Middle frontal gyrus (tissue), 1 donor: ENCODE data around the gene LRRC56.

ENCODE experiments used
- DNase-seq: peaks from one replicate; pipeline ENCODE4 v3.0.0-alpha.2; 2015; ENCODE audit warnings: low spot score; ENCODE audit errors: extremely low spot score

The LRRC56 gene

GRCh38 chr11:596374-596773 is 59.0 kb downstream of the LRRC56 start:
- DNase-seq: no peak

DNA sequence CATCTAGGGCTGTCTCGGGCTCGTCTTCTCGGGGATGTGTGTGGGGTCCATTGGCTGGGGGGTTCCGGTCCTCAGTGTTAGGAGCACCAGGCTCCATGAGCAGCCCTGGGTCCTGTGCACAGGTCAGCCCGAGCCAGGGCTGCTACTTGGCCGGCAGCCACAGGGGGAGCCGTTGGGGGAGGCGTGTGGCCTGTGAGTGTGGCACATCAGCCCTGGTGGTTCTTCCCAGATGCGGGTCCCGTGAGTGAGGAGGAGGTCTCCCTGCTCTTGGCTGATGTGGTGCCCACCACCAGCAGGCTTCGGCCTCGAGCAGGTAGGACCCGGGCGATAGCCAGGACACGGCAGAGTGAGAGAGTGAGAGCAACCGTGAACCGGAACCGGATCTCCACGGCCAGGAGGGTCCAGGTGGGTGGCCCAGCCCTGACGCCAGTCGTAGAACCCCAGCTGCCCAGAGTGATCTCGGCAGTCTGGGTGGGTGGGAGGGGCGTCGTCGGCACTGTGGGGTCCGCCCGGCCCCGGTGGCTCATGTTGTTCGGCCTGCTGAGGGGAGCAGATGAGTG is 59.9 kb downstream of the LRRC56 start:
- DNase-seq: no peak

DNA sequence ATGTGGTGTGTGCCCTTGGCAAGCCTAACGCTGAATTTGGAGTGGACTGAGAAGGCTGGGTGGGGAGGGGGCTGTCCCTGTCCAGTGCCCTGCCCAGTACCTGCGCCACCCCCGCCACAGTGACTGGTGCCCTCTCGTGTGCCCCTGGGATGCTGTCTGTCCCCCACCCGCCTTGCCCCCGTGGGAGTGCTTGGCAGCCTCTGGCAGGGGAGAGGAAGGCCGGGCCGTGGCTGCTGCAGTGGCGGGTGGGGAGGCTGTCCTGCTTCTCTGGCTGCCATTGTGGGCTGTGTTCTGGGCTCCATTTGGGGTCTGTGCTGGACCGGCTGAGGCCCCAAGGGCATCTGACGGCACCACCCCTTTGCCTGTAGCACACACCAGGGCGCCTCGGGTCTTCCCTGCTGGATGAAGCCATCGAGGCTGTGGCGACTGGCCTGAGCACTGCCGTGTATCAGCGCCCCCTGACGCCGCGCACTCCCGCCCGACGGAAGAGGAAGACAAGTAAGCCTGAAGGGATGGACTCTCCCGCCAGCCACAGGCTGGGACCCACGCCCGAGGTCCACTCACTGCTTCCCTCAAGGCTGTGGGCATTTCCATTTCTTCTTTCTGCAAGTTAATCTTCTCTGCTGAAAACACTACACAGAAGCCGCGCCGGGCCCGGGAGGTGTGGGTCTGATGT is 60.8 kb downstream of the LRRC56 start:
- DNase-seq: no peak

GRCh38 chr11:601573-602245 is 64.4 kb downstream of the LRRC56 start:
- DNase-seq: no peak

DNA sequence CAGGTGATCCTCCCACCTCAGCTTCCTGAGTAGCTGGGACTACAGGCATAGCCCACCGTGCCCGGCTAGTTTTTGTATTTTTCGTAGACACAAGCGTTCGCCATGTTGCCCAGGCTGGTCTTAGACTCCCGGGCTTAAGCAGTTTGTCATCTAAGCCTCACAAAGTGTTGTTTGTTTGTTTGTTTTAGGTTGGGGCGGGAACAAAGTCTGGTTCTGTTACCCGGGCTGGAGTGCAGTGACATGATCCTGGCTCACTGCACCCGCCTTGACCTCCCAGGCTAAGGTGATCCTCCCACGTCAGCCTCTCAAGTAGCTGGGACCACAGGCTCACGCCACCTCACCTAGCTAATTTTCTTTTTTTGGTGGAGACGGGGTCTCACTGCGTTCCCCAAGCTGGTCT is 65.8 kb downstream of the LRRC56 start:
- DNase-seq: no peak
